ENCODE data around the gene CADM2. TPM values are rescaled to one million over a fixed set of nuclear protein-coding genes. Genes with fewer than 3 reads are reported as not detected.

CADM2 gene
- total RNA-seq, 1 experiment from 2014 or later, result not detected

- Mint-ChIP-seq H3K27me3 (ENCODE audit: insufficient read depth, unreplicated experiment) (peaks cover 14% of the 10 kb centered on the region), H3K9me3 (ENCODE audit: unreplicated experiment) (no peaks in the 10 kb centered on the region), H3K4me1 (ENCODE audit: insufficient read depth, unreplicated experiment) (no peaks in the 10 kb centered on the region), H3K27ac (ENCODE audit: low read depth, unreplicated experiment) (no peak overlapping the region), H3K4me3 (ENCODE audit: unreplicated experiment) (no peak overlapping the region), H3K36me3 (ENCODE audit: insufficient read depth, unreplicated experiment) (no peaks in the 10 kb centered on the region)
- BruUV-seq (replicated peaks), result no TSS peak
- peak; percentile 18 for DNase-seq (ENCODE audit: unreplicated experiment)
- intact Hi-C loops (cut with micrococcal nuclease), result no loop called here
- ChIA-PET CTCF (no interaction called here), POLR2A (no interaction called here)
- TF ChIP-seq CTCF (IDR thresholded peaks at IDR 0.05; ENCODE audit: unreplicated experiment), result no peak
Observed at GRCh38 chr3:85912980-85913379, 954.2 kb downstream of the CADM2 start.

DNA sequence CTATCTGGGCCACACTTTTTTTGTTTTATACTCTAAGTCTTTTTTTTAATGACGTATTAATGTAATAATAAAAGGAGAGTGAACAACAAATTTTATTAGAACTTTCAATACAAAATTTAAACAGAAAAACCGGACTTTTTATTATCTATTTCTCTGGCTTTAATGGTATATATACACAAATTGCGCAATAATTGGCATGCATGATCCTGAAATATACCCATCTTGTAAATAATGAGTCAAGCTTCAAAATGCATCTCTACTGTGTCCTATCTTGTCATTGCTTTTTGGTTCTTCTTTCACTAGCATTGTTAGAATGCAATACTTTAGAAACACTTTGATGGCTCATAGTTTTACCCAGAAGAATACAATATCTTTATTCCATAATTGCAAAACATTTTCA lies 963.6 kb downstream of the CADM2 start:
- ChIA-PET CTCF (no interaction called here), POLR2A (no interaction called here)
- no peak for TF ChIP-seq CTCF (IDR thresholded peaks at IDR 0.05; ENCODE audit: unreplicated experiment)
- DNase-seq (ENCODE audit: unreplicated experiment), result no peak
- intact Hi-C loops (cut with micrococcal nuclease), result no loop called here
- Mint-ChIP-seq H3K27me3 (ENCODE audit: insufficient read depth, unreplicated experiment) (peaks cover 34% of the 10 kb centered on the region), H3K4me3 (ENCODE audit: unreplicated experiment) (no peak overlapping the region), H3K9me3 (ENCODE audit: unreplicated experiment) (no peaks in the 10 kb centered on the region), H3K4me1 (ENCODE audit: insufficient read depth, unreplicated experiment) (no peaks in the 10 kb centered on the region), H3K27ac (ENCODE audit: low read depth, unreplicated experiment) (no peak overlapping the region), H3K36me3 (ENCODE audit: insufficient read depth, unreplicated experiment) (no peaks in the 10 kb centered on the region)
- BruUV-seq (replicated peaks), result no TSS peak

DNA sequence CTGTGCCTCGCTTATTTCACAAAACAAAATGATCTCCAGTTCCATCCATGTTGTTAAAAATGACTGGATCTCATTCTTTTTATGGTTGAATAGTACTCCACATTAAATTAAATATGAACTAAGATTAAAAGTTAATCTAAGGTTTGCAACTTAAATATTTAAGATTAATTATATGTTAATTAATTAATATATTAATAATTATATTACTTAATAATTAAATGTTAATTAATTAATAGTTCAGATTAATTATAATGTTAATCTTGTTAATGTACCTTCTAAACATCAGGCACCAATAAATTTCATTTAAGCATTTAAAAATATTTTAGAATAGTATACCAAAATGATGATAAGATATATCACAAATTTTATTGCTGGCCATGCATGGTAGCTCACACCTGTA lies 971.9 kb downstream of the CADM2 start:
- Mint-ChIP-seq H3K9me3 (ENCODE audit: unreplicated experiment) (no peaks in the 10 kb centered on the region), H3K36me3 (ENCODE audit: insufficient read depth, unreplicated experiment) (no peaks in the 10 kb centered on the region), H3K4me3 (ENCODE audit: unreplicated experiment) (no peak overlapping the region), H3K27ac (ENCODE audit: low read depth, unreplicated experiment) (no peak overlapping the region), H3K27me3 (ENCODE audit: insufficient read depth, unreplicated experiment) (peaks cover 61% of the 10 kb centered on the region), H3K4me1 (ENCODE audit: insufficient read depth, unreplicated experiment) (no peaks in the 10 kb centered on the region)
- intact Hi-C loops (cut with micrococcal nuclease), result no loop called here
- ChIA-PET CTCF (no interaction called here), POLR2A (no interaction called here)
- no peak for TF ChIP-seq CTCF (IDR thresholded peaks at IDR 0.05; ENCODE audit: unreplicated experiment)
- DNase-seq (ENCODE audit: unreplicated experiment), result no peak
- BruUV-seq (replicated peaks), result no TSS peak

- no TSS peak for BruUV-seq (replicated peaks)
- H3K27ac Mint-ChIP-seq (ENCODE audit: low read depth, unreplicated experiment), result no peak overlapping the region
Observed at GRCh38 chr3:85933326-85933725, 974.5 kb downstream of the CADM2 start.

More at GRCh38 chr3:85933326-85933725, 974.5 kb downstream of the CADM2 start:
- peaks cover 56% of the 10 kb centered on the region for H3K27me3 Mint-ChIP-seq (ENCODE audit: insufficient read depth, unreplicated experiment)
- intact Hi-C loops (cut with micrococcal nuclease), result no loop called here
- ChIA-PET POLR2A (no interaction called here), CTCF (interaction anchor here (0.5 kb wide), 1 partner anchor 207 kb away, joined by 3 read pairs; no protein-coding TSS in a partner anchor)
- no peaks in the 10 kb centered on the region for H3K4me1 Mint-ChIP-seq (ENCODE audit: insufficient read depth, unreplicated experiment)
- H3K36me3 Mint-ChIP-seq (ENCODE audit: insufficient read depth, unreplicated experiment), result no peaks in the 10 kb centered on the region
- no peak for DNase-seq (ENCODE audit: unreplicated experiment)
- no peaks in the 10 kb centered on the region for H3K9me3 Mint-ChIP-seq (ENCODE audit: unreplicated experiment)
- no peak for TF ChIP-seq CTCF (IDR thresholded peaks at IDR 0.05; ENCODE audit: unreplicated experiment)
- H3K4me3 Mint-ChIP-seq (ENCODE audit: unreplicated experiment), result no peak overlapping the region

Measured in MCF 10A (cell line).